Activated CD8-positive, alpha-beta memory T cell treated with anti-CD3 and anti-CD28 coated beads, Interleukin-2, amount 10 ng/mL, durations not matched to agents 7 days and 5 days (primary cell): ENCODE measurements around the gene TAF13. TPM values are rescaled to one million over a fixed set of nuclear protein-coding genes. Genes with fewer than 3 reads are reported as not detected.
"Not testable (repeated sequence)": the region's sequence is repeated elsewhere in the genome, so short reads cannot be mapped to it uniquely, and the experiment has no call there.

Source experiments
- ATAC-seq: fragments of 150-1000 bp; cut with Tn5 transposase; one replicate; pipeline ENCODE4 v1.10.0; 2021; ENCODE audit warnings: moderate library complexity
- CTCF ChIA-PET: fragments of 350-600 bp; sonication (Branson Sonifier 250); formaldehyde crosslinking; loops from one replicate; lab custom pipeline; 2021; ENCODE audit warnings: antibody characterized with exemption; lab: Charles Lee
- DNase-seq: peaks from one replicate; pipeline ENCODE4 v3.0.0-alpha.2; 2020
- H3K27ac Mint-ChIP-seq: one replicate; pipeline ENCODE4 v1.8.0; 2021; ENCODE audit warnings: mild to moderate bottlenecking, mixed read lengths
- H3K27me3 Mint-ChIP-seq: one replicate; pipeline ENCODE4 v1.8.0; 2021; ENCODE audit warnings: mixed read lengths
- H3K36me3 Mint-ChIP-seq: one replicate; pipeline ENCODE4 v1.8.0; 2021; ENCODE audit warnings: mild to moderate bottlenecking, mixed read lengths
- H3K4me1 Mint-ChIP-seq: one replicate; pipeline ENCODE4 v1.8.0; 2021; ENCODE audit warnings: mixed read lengths
- H3K4me3 Mint-ChIP-seq: one replicate; pipeline ENCODE4 v1.8.0; 2021; ENCODE audit warnings: mild to moderate bottlenecking, moderate library complexity, mixed read lengths
- H3K9me3 Mint-ChIP-seq: one replicate; pipeline ENCODE4 v1.8.0; 2022; ENCODE audit warnings: low read depth, mixed read lengths
- total RNA-seq, 2 experiments: library from RNA; stranded (reverse); gene quantifications; one replicate each; pipeline ENCODE4 v1.2.3, GENCODE V29; 2021

TAF13 gene
- total RNA-seq, 2 experiments from 2014 or later = 18.1 to 26.4 TPM

DNA sequence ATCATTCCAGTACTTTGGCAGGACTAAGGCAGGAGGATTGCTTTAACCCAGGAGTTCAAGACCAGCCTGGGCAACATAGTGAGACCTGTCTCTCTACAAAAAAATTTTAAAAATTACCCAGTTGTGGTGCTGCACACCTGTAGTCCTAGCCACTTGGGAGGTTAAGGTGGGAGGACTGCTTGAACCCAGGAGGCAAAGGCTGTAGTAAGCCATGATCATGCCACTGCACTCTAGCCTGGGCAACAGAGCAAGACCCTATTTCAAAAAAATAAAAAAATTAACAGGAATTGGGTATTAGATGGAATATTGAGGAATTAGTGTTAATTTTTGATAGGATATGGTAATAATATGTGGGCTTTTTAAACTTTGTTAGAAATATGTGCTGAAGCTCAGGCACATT is 16.8 kb downstream of the TAF13 start:
- H3K9me3 Mint-ChIP-seq = no peaks in the 10 kb centered on the region
- peaks cover 2% of the 10 kb centered on the region for H3K36me3 Mint-ChIP-seq
- DNase-seq = no peak
- H3K4me1 Mint-ChIP-seq = no peaks in the 10 kb centered on the region
- CTCF ChIA-PET = interaction anchor here (1.1 to 1.7 kb wide), 2 partner anchors 14 to 233 kb away, joined by 4 to 5 read pairs; no protein-coding TSS in a partner anchor
- no peak for ATAC-seq
- H3K27me3 Mint-ChIP-seq = no peaks in the 10 kb centered on the region
- no peak overlapping the region for H3K4me3 Mint-ChIP-seq
- no peak overlapping the region for H3K27ac Mint-ChIP-seq

DNA sequence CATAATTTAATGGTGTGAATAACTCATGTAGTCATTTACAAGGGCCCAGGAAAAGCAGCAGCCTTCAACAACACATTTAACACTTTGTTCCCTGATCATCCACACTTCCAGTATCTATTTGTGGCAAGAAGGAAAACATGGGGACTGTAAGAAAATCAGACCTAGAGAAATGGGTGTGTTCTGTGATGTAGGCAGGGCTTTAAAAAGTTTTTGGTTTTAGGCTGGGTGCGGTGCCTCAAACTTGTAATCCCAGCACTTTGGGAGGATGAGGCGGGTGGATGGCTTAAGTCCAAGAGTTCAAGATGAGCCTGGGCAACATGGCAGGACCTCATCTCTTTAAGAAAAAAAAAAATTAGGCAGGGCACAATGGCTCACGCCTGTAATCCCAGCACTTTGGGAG is 19.7 kb downstream of the TAF13 start:
- Mint-ChIP-seq H3K4me3 (no peak overlapping the region), H3K36me3 (no peaks in the 10 kb centered on the region), H3K4me1 (no peaks in the 10 kb centered on the region), H3K27me3 (no peaks in the 10 kb centered on the region), H3K27ac (no peak overlapping the region), H3K9me3 (no peaks in the 10 kb centered on the region)
- no peak for DNase-seq
- CTCF ChIA-PET = no interaction called here
- no peak for ATAC-seq

- DNase-seq, ATAC-seq, H3K27ac Mint-ChIP-seq, H3K9me3 Mint-ChIP-seq, H3K36me3 Mint-ChIP-seq, H3K4me3 Mint-ChIP-seq, H3K4me1 Mint-ChIP-seq, H3K27me3 Mint-ChIP-seq, CTCF ChIA-PET: not testable (repeated sequence)
Observed at GRCh38 chr1:109052145-109052544, 23.7 kb downstream of the TAF13 start.

GRCh38 chr1:109050228-109050995 is 25.4 kb downstream of the TAF13 start:
- DNase-seq = no peak
- ATAC-seq = no peak
- no peak overlapping the region for H3K4me3 Mint-ChIP-seq
- H3K4me1 Mint-ChIP-seq = peaks cover 2% of the 10 kb centered on the region
- CTCF ChIA-PET = no interaction called here
- no peak overlapping the region for H3K27ac Mint-ChIP-seq
- H3K9me3 Mint-ChIP-seq = no peaks in the 10 kb centered on the region
- no peaks in the 10 kb centered on the region for H3K36me3 Mint-ChIP-seq
- H3K27me3 Mint-ChIP-seq = peaks cover 10% of the 10 kb centered on the region

DNA sequence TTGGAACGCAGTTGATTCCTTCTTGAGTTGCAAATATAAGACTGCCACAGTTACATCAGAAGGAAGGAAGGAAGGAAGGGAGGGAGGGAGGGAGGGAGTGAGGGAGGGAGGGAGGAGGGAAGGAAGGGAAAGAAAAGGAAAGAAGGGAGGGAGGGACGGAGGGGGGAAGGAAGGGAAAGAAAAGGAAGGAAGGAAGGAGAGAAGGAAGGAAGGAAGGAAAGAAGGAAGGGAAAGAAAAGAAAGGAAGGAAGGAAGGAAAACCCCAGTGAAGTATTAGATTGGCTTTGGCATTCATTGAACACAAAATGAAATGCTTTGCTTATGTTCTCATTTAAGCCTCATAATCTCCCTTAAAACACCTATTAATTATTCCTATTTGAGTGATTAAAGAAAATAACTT is 27.5 kb downstream of the TAF13 start:
- H3K9me3 Mint-ChIP-seq = no peaks in the 10 kb centered on the region
- ATAC-seq (no peak), DNase-seq (no peak)
- no peak overlapping the region for H3K27ac Mint-ChIP-seq
- peaks cover 5% of the 10 kb centered on the region for H3K4me1 Mint-ChIP-seq
- H3K36me3 Mint-ChIP-seq = no peaks in the 10 kb centered on the region
- CTCF ChIA-PET = no interaction called here
- peaks cover 12% of the 10 kb centered on the region for H3K27me3 Mint-ChIP-seq
- no peak overlapping the region for H3K4me3 Mint-ChIP-seq

GRCh38 chr1:109047339-109047738 is 28.5 kb downstream of the TAF13 start:
- DNase-seq (no peak), ATAC-seq (no peak)
- H3K4me3 Mint-ChIP-seq = no peak overlapping the region
- no peaks in the 10 kb centered on the region for H3K36me3 Mint-ChIP-seq
- peaks cover 8% of the 10 kb centered on the region for H3K4me1 Mint-ChIP-seq
- H3K9me3 Mint-ChIP-seq = no peaks in the 10 kb centered on the region
- no peak overlapping the region for H3K27ac Mint-ChIP-seq
- CTCF ChIA-PET = interaction anchor here (0.6 kb wide), 1 partner anchor 29 kb away, joined by 3 read pairs; the partner anchor contains the start of gene TAF13
- H3K27me3 Mint-ChIP-seq = peaks cover 12% of the 10 kb centered on the region

- Mint-ChIP-seq H3K9me3 (no peaks in the 10 kb centered on the region), H3K4me3 (no peak overlapping the region), H3K36me3 (no peaks in the 10 kb centered on the region), H3K27me3 (peaks cover 12% of the 10 kb centered on the region), H3K27ac (no peak overlapping the region), H3K4me1 (peaks cover 8% of the 10 kb centered on the region)
- ATAC-seq = no peak
- CTCF ChIA-PET = interaction anchor here (0.6 kb wide), 1 partner anchor 30 kb away, joined by 3 read pairs; the partner anchor contains the start of gene TAF13
- no peak for DNase-seq
Observed at GRCh38 chr1:109046671-109047070, 29.1 kb downstream of the TAF13 start.

DNA sequence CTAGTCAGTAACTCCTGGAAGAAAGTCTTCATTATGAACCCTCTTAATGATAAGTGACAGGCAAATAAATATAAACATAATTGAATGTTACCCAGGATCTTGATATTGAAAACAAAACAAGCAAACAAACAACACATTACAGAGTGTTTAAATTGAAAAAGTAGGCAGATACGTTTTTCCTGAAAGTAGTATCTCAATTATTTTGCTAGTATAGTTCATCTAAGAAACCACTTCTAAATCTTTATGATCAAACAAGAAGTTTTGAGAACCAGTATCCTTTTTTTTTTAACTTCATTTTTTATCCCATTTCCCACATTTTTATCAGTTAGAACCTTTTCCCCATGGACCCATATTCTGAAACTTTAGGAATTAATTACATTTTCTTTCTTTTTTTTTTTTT is 30.2 kb downstream of the TAF13 start:
- no peaks in the 10 kb centered on the region for H3K9me3 Mint-ChIP-seq
- DNase-seq = no peak
- H3K36me3 Mint-ChIP-seq = no peaks in the 10 kb centered on the region
- ATAC-seq = no peak
- H3K4me1 Mint-ChIP-seq = peaks cover 11% of the 10 kb centered on the region
- CTCF ChIA-PET = interaction anchor here (1.7 kb wide), 1 partner anchor 13 kb away, joined by 5 read pairs; no protein-coding TSS in a partner anchor
- peaks cover 12% of the 10 kb centered on the region for H3K27me3 Mint-ChIP-seq
- no peak overlapping the region for H3K4me3 Mint-ChIP-seq
- no peak overlapping the region for H3K27ac Mint-ChIP-seq

- DNase-seq (peak; percentile 98), ATAC-seq (peak; percentile 99)
- CTCF ChIA-PET = interaction anchor here (0.9 to 1.6 kb wide), 5 partner anchors 14 to 202 kb away, joined by 3 to 8 read pairs (median 4); partner anchors contain the start of gene TMEM167B
- H3K4me3 Mint-ChIP-seq = peak within 1 kb of the TSS; percentile 86
- peaks cover 6% of the 10 kb centered on the region for H3K27me3 Mint-ChIP-seq
- H3K27ac Mint-ChIP-seq = peak within 1 kb of the TSS; percentile 82
- no peaks in the 10 kb centered on the region for H3K36me3 Mint-ChIP-seq
- H3K4me1 Mint-ChIP-seq = peaks cover 22% of the 10 kb centered on the region
- H3K9me3 Mint-ChIP-seq = no peaks in the 10 kb centered on the region
Observed at GRCh38 chr1:109041621-109042468, 34.0 kb downstream of the TAF13 start, which contains the start of gene WDR47. TSS of gene WDR47 (minus strand) at chr1:109042102. CDS start at chr1:109023512, 18,590 bp downstream.

- DNase-seq (peak; percentile 59), ATAC-seq (peak; percentile 27)
- H3K4me3 Mint-ChIP-seq = peak overlapping the region; percentile 86
- peaks cover 3% of the 10 kb centered on the region for H3K27me3 Mint-ChIP-seq
- H3K9me3 Mint-ChIP-seq = no peaks in the 10 kb centered on the region
- peaks cover 22% of the 10 kb centered on the region for H3K4me1 Mint-ChIP-seq
- H3K27ac Mint-ChIP-seq = peak overlapping the region; percentile 82
- CTCF ChIA-PET = no interaction called here
- H3K36me3 Mint-ChIP-seq = no peaks in the 10 kb centered on the region
Observed at GRCh38 chr1:109040989-109041620, 34.7 kb downstream of the TAF13 start.

DNA sequence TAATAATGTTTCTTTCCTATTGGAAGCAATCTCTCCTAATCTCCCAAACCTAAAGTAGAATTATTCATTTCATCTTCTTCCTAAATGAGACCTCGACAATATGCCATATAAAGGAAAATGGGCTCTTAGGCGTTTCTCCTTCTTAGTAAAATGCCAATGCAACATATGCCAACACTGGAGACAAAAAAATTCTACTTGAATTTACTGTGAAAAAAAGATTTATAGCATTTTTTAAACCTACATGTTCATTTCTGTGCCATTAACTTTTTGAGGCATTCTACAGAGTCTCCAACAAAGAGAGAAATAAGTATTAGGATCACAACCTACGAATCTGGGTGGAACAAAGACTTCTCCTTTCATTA is 35.2 kb downstream of the TAF13 start:
- Mint-ChIP-seq H3K4me3 (peak overlapping the region; percentile 86), H3K27me3 (peaks cover 3% of the 10 kb centered on the region), H3K4me1 (peaks cover 22% of the 10 kb centered on the region), H3K27ac (peak overlapping the region; percentile 82), H3K36me3 (no peaks in the 10 kb centered on the region), H3K9me3 (no peaks in the 10 kb centered on the region)
- DNase-seq (no peak), ATAC-seq (no peak)
- CTCF ChIA-PET = interaction anchor here (1.7 kb wide), 1 partner anchor 72 kb away, joined by 4 read pairs; no protein-coding TSS in a partner anchor

- ATAC-seq = no peak
- Mint-ChIP-seq H3K4me1 (peaks cover 4% of the 10 kb centered on the region), H3K9me3 (no peaks in the 10 kb centered on the region), H3K27ac (no peak overlapping the region), H3K36me3 (no peaks in the 10 kb centered on the region), H3K4me3 (no peak overlapping the region), H3K27me3 (no peaks in the 10 kb centered on the region)
- CTCF ChIA-PET = no interaction called here
- DNase-seq = peak; percentile 15
Observed at GRCh38 chr1:109034382-109034781, 41.4 kb downstream of the TAF13 start.

- H3K4me1 Mint-ChIP-seq, H3K9me3 Mint-ChIP-seq, DNase-seq, CTCF ChIA-PET, H3K36me3 Mint-ChIP-seq, H3K4me3 Mint-ChIP-seq, H3K27ac Mint-ChIP-seq, ATAC-seq, H3K27me3 Mint-ChIP-seq: not testable (repeated sequence)
Observed at GRCh38 chr1:109029493-109029892, 46.3 kb downstream of the TAF13 start.
